IMR-90 (cell line): Measurements from ENCODE around the gene KRT10. TPM values are rescaled to one million over a fixed set of nuclear protein-coding genes. Genes with fewer than 3 reads are reported as not detected.

Source experiments
- ATAC-seq: fragments of 200-7000 bp; cut with Tn5 transposase; 2 replicates; pipeline ENCODE4 v1.9.1; 2020; ENCODE audit warnings: low read depth, mild to moderate bottlenecking, moderate library complexity
- BruUV-seq: library from RNA; stranded (reverse); fragments of 400-500 nt; replicated peaks from 2 replicates; lab custom pipeline; 2021; lab: Mats Ljungman, UMichigan
- CTCF ChIA-PET: fragments of 300-600 bp; formaldehyde crosslinking; extraction: SDS; loops from one replicate; lab custom pipeline; 2021; ENCODE audit warnings: antibody characterized with exemption; lab: Yijun Ruan, JAX
- POLR2A ChIA-PET: fragments of 300-600 bp; sonication (Branson Sonifier 250); formaldehyde crosslinking; loops from one replicate; lab custom pipeline; 2022; ENCODE audit warnings: antibody characterized with exemption; ENCODE audit not compliant: unreplicated experiment; lab: Charles Lee
- DNase-seq: peaks from one replicate; pipeline ENCODE4 v3.0.0; 2013
- H2AFZ ChIP-seq: replicated peaks from 2 replicates; pipeline ENCODE3; 2013; ENCODE audit warnings: low read length, mild to moderate bottlenecking; ENCODE audit not compliant: poor library complexity
- H2AK5ac ChIP-seq: 2 replicates; pipeline ENCODE4 v1.6.1; 2013; ENCODE audit warnings: low read depth, low read length, inconsistent platforms
- H2AK9ac ChIP-seq: replicated peaks from 2 replicates; pipeline ENCODE3; 2013; ENCODE audit warnings: mild to moderate bottlenecking, low read depth, low read length, moderate library complexity; ENCODE audit not compliant: poor library complexity
- H2BK120ac ChIP-seq: 2 replicates; pipeline ENCODE4 v1.6.1; 2013; ENCODE audit warnings: low read depth, low read length, inconsistent platforms
- H2BK15ac ChIP-seq: 3 replicates; pipeline ENCODE4 v1.6.1; 2013; ENCODE audit warnings: low read depth, low read length, inconsistent platforms
- H2BK20ac ChIP-seq: 2 replicates; pipeline ENCODE4 v1.6.1; 2013; ENCODE audit warnings: low read depth, mild to moderate bottlenecking, inconsistent platforms, low read length, moderate library complexity
- H2BK5ac ChIP-seq: 2 replicates; pipeline ENCODE4 v1.6.1; 2013; ENCODE audit warnings: mild to moderate bottlenecking, low read depth, low read length, inconsistent platforms; ENCODE audit not compliant: poor library complexity, severe bottlenecking
- H3K14ac ChIP-seq: replicated peaks from 2 replicates; pipeline ENCODE4 v1.6.1; 2013; ENCODE audit warnings: low read depth, low read length, inconsistent platforms
- H3K18ac ChIP-seq: 2 replicates; pipeline ENCODE4 v1.6.1; 2013; ENCODE audit warnings: low read depth, low read length, control low read depth
- H3K23ac ChIP-seq: 2 replicates; pipeline ENCODE4 v1.6.1; 2013; ENCODE audit warnings: low read depth, low read length, inconsistent platforms
- H3K27ac ChIP-seq: 2 replicates; pipeline ENCODE4 v1.5.1; 2013; ENCODE audit warnings: mild to moderate bottlenecking, control low read depth, low read length; ENCODE audit not compliant: insufficient read depth
- H3K27me3 ChIP-seq: 2 replicates; pipeline ENCODE4 v1.6.1; 2013; ENCODE audit warnings: low read length; ENCODE audit not compliant: control insufficient read depth, insufficient read depth
- H3K36me3 ChIP-seq: 2 replicates; pipeline ENCODE4 v1.6.1; 2013; ENCODE audit warnings: low read length, mixed read lengths; ENCODE audit not compliant: control insufficient read depth, insufficient read depth
- H3K4ac ChIP-seq: 2 replicates; pipeline ENCODE4 v1.6.1; 2013; ENCODE audit warnings: low read depth, low read length, inconsistent platforms
- H3K4me1 ChIP-seq: 2 replicates; pipeline ENCODE4 v1.6.1; 2013; ENCODE audit warnings: low read length, mixed read lengths; ENCODE audit not compliant: control insufficient read depth, insufficient read depth
- H3K4me2 ChIP-seq: 2 replicates; pipeline ENCODE4 v1.6.1; 2013; ENCODE audit warnings: low read depth, mild to moderate bottlenecking, control low read depth, low read length, moderate library complexity
- H3K4me3 ChIP-seq: 2 replicates; pipeline ENCODE4 v1.5.1; 2013; ENCODE audit warnings: low read depth, mild to moderate bottlenecking, control low read depth, low read length, moderate library complexity; ENCODE audit not compliant: insufficient read depth
- H3K56ac ChIP-seq: 2 replicates; pipeline ENCODE4 v1.6.1; 2013; ENCODE audit warnings: low read length, inconsistent platforms; ENCODE audit not compliant: insufficient read depth; ENCODE audit errors: extremely low read depth
- H3K79me1 ChIP-seq, 2 experiments: 2 replicates each; pipeline ENCODE4 v1.6.1; 2013; ENCODE audit warnings: low read length in 2 of 2, inconsistent platforms in 1 of 2, low read depth in 1 of 2
- H3K9ac ChIP-seq: 2 replicates; pipeline ENCODE4 v1.6.1; 2013; ENCODE audit warnings: low read depth, low read length, control low read depth
- H3K9me1 ChIP-seq: 2 replicates; pipeline ENCODE4 v1.6.1; 2013; ENCODE audit warnings: low read length, inconsistent platforms; ENCODE audit not compliant: insufficient read depth
- H3K9me3 ChIP-seq: 2 replicates; pipeline ENCODE4 v1.6.1; 2013; ENCODE audit warnings: low read length; ENCODE audit not compliant: control insufficient read depth, insufficient read depth
- H4K20me1 ChIP-seq: 2 replicates; pipeline ENCODE4 v1.6.1; 2013; ENCODE audit warnings: low read length, inconsistent platforms; ENCODE audit not compliant: insufficient read depth
- H4K5ac ChIP-seq: 2 replicates; pipeline ENCODE4 v1.6.1; 2013; ENCODE audit warnings: mild to moderate bottlenecking, low read depth, low read length, control low read depth
- H4K8ac ChIP-seq, 2 experiments: 2 replicates each; pipeline ENCODE4 v1.6.1; 2013; ENCODE audit warnings: low read depth in 2 of 2, low read length in 2 of 2, control low read depth in 1 of 2, inconsistent platforms in 1 of 2
- H4K91ac ChIP-seq: 2 replicates; pipeline ENCODE4 v1.6.1; 2013; ENCODE audit warnings: low read depth, low read length, inconsistent platforms; ENCODE audit not compliant: insufficient read depth
- MXI1 ChIP-seq: IDR thresholded peaks from 2 replicates; pipeline ENCODE4 v1.6.1; 2012; ENCODE audit warnings: low read depth, mild to moderate bottlenecking, low read length, moderate library complexity, borderline replicate concordance
- NFE2L2 ChIP-seq: fragments of 150-350 bp; IDR thresholded peaks from 2 replicates; pipeline ENCODE4 v1.6.1; 2016; ENCODE audit warnings: low read depth, mild to moderate bottlenecking, low read length
- POLR2A ChIP-seq: IDR thresholded peaks from 2 replicates; pipeline ENCODE4 v1.6.1; 2012; ENCODE audit warnings: mild to moderate bottlenecking, low read depth, low read length
- RAD21 ChIP-seq: IDR thresholded peaks from 2 replicates; pipeline ENCODE4 v1.6.1; 2012; ENCODE audit warnings: low read length, improper control_type of control experiment
- SMC3 ChIP-seq: fragments of 150-350 bp; IDR thresholded peaks from 2 replicates; pipeline ENCODE4 v1.6.1; 2016; ENCODE audit warnings: low read depth, mild to moderate bottlenecking, antibody characterized with exemption, low read length, moderate library complexity
- WGBS, 2 experiments: methylation state at CpG; one replicate each; pipeline versions ENCODE4 v1.1.5 to v1.1.7; 2013; ENCODE audit warnings: missing lambda C conversion rate in 2 of 2; ENCODE audit not compliant: insufficient read length in 1 of 2; ENCODE audit errors: extremely low coverage in 2 of 2; 5-methylcytosine and 5-hydroxymethylcytosine counted together
- dilution Hi-C: fragments of 300-500 bp; cut with HindIII; formaldehyde crosslinking; loops from one replicate; pipeline ENCODE4 v1.14.3; 2018; ENCODE audit warnings: low sequenced_read_pairs; ENCODE audit not compliant: unreplicated experiment
- in situ Hi-C: fragments of 300-500 bp; cut with MboI; formaldehyde crosslinking; loops from 3 replicates; pipeline ENCODE4 v1.14.3; 2019; ENCODE audit warnings: low sequenced_read_pairs, inconsistent platforms, mixed read lengths
- intact Hi-C: fragments of 100-400 bp; cut with micrococcal nuclease; formaldehyde crosslinking; loops from 2 replicates; pipeline ENCODE4 v1.10.0; 2022
- polyA plus RNA-seq, 3 experiments: library from polyadenylated mRNA; depleted of rRNA; stranded (reverse); fragments of >200 nt; gene quantifications; 2 replicates each; pipeline ENCODE4 v1.2.3, GENCODE V29; 2012; ENCODE audit warnings: low replicate concordance in 1 of 3
- total RNA-seq: library from RNA; depleted of rRNA; stranded (reverse); fragments of >200 nt; gene quantifications from 2 replicates; pipeline ENCODE4 v1.2.3, GENCODE V29; 2012
- TF ChIP-seq, protein P1 (sequence below): fragments of 150-350 bp; IDR thresholded peaks from 2 replicates; pipeline ENCODE4 v1.6.1; 2016; ENCODE audit warnings: low read depth, mild to moderate bottlenecking, low read length, moderate library complexity, borderline replicate concordance
- TF ChIP-seq, protein P2 (sequence below): conservative IDR thresholded peaks from 2 replicates; pipeline ENCODE4 v1.5.1; 2012; ENCODE audit warnings: mild to moderate bottlenecking, low read depth, low read length, improper control_type of control experiment

Gene KRT10
- total and polyA plus RNA-seq, 2 of the 4 experiments (the other 2 are of a cell fraction) = 0.18 to 18.3 TPM

DNA sequence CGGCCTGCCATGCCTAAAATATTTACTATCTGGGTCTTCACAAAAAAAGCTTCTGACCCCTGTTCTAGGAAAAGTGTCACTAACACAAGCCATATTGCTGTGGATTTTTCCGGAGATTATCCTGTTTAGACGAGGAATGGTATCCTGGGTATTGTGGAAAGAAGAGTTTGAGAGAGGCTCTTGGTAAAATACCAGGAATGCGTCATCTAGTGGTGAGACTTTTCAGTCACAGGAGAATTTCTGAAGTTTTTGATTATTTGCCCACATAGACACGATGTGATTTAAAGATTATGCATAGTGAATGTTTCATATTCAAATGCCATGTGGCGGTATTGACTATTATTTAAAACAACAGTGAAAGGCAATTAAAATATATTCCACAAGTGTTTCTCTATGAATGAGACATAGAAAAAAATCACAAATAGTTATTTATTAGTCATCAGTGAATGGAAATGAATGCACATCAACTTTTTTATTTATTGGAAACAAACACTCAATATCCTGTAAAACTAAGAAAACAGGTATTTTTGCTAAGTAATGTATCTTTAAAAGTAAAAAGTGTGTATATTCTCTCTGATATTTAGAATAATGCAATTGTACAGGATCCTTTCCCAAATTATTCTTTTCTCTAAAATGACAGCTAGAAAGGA lies 30.5 kb downstream of the KRT10 start:
- BruUV-seq = no TSS peak
- intact Hi-C loops (loop anchor here (1.0 to 10.0 kb wide), 4 partner anchors 144 to 427 kb away; partner anchors contain the start of gene GJD3), dilution Hi-C loops (no loop called here), in situ Hi-C loops (loop anchor here (5.0 to 25.0 kb wide), 2 partner anchors 175 to 430 kb away; partner anchors contain the start of gene GJD3)
- H4K20me1 ChIP-seq = no peaks in the 10 kb centered on the region
- H3K36me3 ChIP-seq = no peaks in the 10 kb centered on the region
- H4K8ac ChIP-seq = no peak overlapping the region
- peaks cover 44% of the 10 kb centered on the region for H3K27me3 ChIP-seq
- ChIA-PET CTCF (interaction anchor here (0.6 to 1.9 kb wide), 6 partner anchors 12 to 856 kb away, joined by 3 to 6 read pairs (median 3); no protein-coding TSS in a partner anchor), POLR2A (no interaction called here)
- H3K4me3 ChIP-seq = no peak overlapping the region
- H2BK120ac ChIP-seq = no peak overlapping the region
- no peak overlapping the region for H3K27ac ChIP-seq
- H3K56ac ChIP-seq = no peak overlapping the region
- H3K4ac ChIP-seq = no peak overlapping the region
- no peak overlapping the region for H3K18ac ChIP-seq
- no peak overlapping the region for H2AK5ac ChIP-seq
- H2AK9ac ChIP-seq = no peak overlapping the region
- no peak overlapping the region for H2AFZ ChIP-seq
- H2BK15ac ChIP-seq = no peak overlapping the region
- peak; percentile 72 for ATAC-seq
- TF ChIP-seq POLR2A = no peak
- TF ChIP-seq SMC3 = peak; percentile 77
- TF ChIP-seq, protein P1, sequence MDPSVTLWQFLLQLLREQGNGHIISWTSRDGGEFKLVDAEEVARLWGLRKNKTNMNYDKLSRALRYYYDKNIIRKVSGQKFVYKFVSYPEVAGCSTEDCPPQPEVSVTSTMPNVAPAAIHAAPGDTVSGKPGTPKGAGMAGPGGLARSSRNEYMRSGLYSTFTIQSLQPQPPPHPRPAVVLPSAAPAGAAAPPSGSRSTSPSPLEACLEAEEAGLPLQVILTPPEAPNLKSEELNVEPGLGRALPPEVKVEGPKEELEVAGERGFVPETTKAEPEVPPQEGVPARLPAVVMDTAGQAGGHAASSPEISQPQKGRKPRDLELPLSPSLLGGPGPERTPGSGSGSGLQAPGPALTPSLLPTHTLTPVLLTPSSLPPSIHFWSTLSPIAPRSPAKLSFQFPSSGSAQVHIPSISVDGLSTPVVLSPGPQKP = no peak
- peak; percentile 61 for TF ChIP-seq RAD21
- TF ChIP-seq MXI1 = no peak
- TF ChIP-seq, protein P2, sequence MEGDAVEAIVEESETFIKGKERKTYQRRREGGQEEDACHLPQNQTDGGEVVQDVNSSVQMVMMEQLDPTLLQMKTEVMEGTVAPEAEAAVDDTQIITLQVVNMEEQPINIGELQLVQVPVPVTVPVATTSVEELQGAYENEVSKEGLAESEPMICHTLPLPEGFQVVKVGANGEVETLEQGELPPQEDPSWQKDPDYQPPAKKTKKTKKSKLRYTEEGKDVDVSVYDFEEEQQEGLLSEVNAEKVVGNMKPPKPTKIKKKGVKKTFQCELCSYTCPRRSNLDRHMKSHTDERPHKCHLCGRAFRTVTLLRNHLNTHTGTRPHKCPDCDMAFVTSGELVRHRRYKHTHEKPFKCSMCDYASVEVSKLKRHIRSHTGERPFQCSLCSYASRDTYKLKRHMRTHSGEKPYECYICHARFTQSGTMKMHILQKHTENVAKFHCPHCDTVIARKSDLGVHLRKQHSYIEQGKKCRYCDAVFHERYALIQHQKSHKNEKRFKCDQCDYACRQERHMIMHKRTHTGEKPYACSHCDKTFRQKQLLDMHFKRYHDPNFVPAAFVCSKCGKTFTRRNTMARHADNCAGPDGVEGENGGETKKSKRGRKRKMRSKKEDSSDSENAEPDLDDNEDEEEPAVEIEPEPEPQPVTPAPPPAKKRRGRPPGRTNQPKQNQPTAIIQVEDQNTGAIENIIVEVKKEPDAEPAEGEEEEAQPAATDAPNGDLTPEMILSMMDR = peak; percentile 71
- TF ChIP-seq NFE2L2 = no peak
- H3K23ac ChIP-seq = no peak overlapping the region
- no peak overlapping the region for H3K14ac ChIP-seq
- no peaks in the 10 kb centered on the region for H3K4me1 ChIP-seq
- no peak overlapping the region for H3K4me2 ChIP-seq
- 0% methylated on average over 1 of the region's 6 CpGs; no CpG with 5 or more reads in 1 of the 2 experiments for WGBS, 2 experiments
- no peak overlapping the region for H3K9ac ChIP-seq
- no peak overlapping the region for H2BK5ac ChIP-seq
- no peak overlapping the region for H4K5ac ChIP-seq
- no peaks in the 10 kb centered on the region for H3K9me1 ChIP-seq
- no peaks in the 10 kb centered on the region for H3K79me1 ChIP-seq
- peak; percentile 55 for DNase-seq
- no peaks in the 10 kb centered on the region for H3K9me3 ChIP-seq
- H2BK20ac ChIP-seq = no peak overlapping the region
- H4K91ac ChIP-seq = no peak overlapping the region
